22Rv1 (cell line): ENCODE measurements around the gene GATAD1.

ENCODE experiments used
- ZFX ChIP-seq: fragments of 450-650 bp; IDR thresholded peaks from 2 replicates; pipeline ENCODE4 v1.6.1; 2017; ENCODE audit warnings: antibody characterized with exemption, borderline replicate concordance
- TF ChIP-seq, protein P1 (sequence below): fragments of 450-650 bp; IDR thresholded peaks from 2 replicates; pipeline ENCODE4 v1.5.1; 2017; ENCODE audit warnings: mild to moderate bottlenecking

DNA sequence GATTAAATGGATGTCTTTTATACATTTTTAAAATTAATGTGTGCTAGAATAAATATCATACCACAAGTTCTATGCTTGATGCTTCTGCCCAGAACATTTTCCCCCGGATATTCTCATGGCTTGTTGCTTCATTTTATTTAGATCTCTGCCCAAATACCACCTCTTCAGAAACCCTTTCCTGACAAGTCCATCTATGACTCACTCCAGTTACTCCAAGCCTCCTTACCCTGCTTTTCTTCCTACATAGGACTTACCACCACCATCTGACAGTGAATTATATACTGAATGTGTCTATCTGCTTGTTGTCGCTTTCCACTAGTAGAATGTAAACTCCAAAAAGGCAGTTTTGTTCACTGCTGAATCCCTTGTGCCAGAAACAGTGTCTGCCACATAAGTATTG lies 49.6 kb downstream of the GATAD1 start:
- TF ChIP-seq, protein P1, sequence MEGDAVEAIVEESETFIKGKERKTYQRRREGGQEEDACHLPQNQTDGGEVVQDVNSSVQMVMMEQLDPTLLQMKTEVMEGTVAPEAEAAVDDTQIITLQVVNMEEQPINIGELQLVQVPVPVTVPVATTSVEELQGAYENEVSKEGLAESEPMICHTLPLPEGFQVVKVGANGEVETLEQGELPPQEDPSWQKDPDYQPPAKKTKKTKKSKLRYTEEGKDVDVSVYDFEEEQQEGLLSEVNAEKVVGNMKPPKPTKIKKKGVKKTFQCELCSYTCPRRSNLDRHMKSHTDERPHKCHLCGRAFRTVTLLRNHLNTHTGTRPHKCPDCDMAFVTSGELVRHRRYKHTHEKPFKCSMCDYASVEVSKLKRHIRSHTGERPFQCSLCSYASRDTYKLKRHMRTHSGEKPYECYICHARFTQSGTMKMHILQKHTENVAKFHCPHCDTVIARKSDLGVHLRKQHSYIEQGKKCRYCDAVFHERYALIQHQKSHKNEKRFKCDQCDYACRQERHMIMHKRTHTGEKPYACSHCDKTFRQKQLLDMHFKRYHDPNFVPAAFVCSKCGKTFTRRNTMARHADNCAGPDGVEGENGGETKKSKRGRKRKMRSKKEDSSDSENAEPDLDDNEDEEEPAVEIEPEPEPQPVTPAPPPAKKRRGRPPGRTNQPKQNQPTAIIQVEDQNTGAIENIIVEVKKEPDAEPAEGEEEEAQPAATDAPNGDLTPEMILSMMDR, result no peak
- no peak for TF ChIP-seq ZFX
